K562 (cell line): ENCODE data around the gene ATF6B. TPM values are rescaled to one million over a fixed set of nuclear protein-coding genes. Genes with fewer than 3 reads are reported as not detected.
A peak's percentile ranks its signal among the peaks of the same experiment; 100 is the strongest.

Experiments used
- ARID1B ChIP-seq: fragments of 450-650 bp; IDR thresholded peaks from 2 replicates; pipeline ENCODE4 v1.6.1; 2016; ENCODE audit warnings: antibody characterized with exemption, mild to moderate bottlenecking, inconsistent platforms
- FOXK1 ChIP-seq: sonication (generic); formaldehyde crosslinking; IDR thresholded peaks from 2 replicates; pipeline ENCODE4 v1.8.0; 2022; ENCODE audit warnings: missing genetic modification reagents, mild to moderate bottlenecking, borderline replicate concordance
- NFE2L1 ChIP-seq: fragments of 450-650 bp; IDR thresholded peaks from 2 replicates; pipeline ENCODE4 v1.6.1; 2016; ENCODE audit warnings: missing genetic modification characterization, low read depth, mild to moderate bottlenecking, missing compliant biosample characterization, moderate library complexity, borderline replicate concordance
- NR4A1 ChIP-seq, 2 experiments: fragments of 250-450 bp in 1 of 2; fragments of 450-650 bp in 1 of 2; sonication (Bioruptor Pico) in 1 of 2; IDR thresholded peaks; 2 replicates each; pipeline versions ENCODE4 v1.4.0 to v1.6.1; 2016 to 2020; ENCODE audit warnings: mild to moderate bottlenecking in 2 of 2, missing compliant biosample characterization in 1 of 2, missing genetic modification characterization in 1 of 2, moderate library complexity in 1 of 2
- POLR2G ChIP-seq: fragments of 200-400 bp; formaldehyde crosslinking; IDR thresholded peaks from 2 replicates; pipeline ENCODE4 v1.6.1; 2017; ENCODE audit warnings: low read depth, mild to moderate bottlenecking, antibody characterized with exemption, low read length, moderate library complexity
- PRMT5 ChIP-seq: sonication (generic); formaldehyde crosslinking; IDR thresholded peaks from 2 replicates; pipeline ENCODE4 v1.5.0; 2020; ENCODE audit warnings: missing genetic modification reagents
- RAD21 ChIP-seq, 2 experiments: fragments of 250-450 bp in 1 of 2; fragments of 450-650 bp in 1 of 2; sonication (Bioruptor Pico) in 1 of 2; formaldehyde crosslinking in 1 of 2; IDR thresholded peaks in 1 of 2; conservative IDR thresholded peaks in 1 of 2; 2 replicates each; pipeline versions ENCODE4 v1.4.0 to v1.8.0; 2020 to 2022; ENCODE audit warnings: mild to moderate bottlenecking in 2 of 2, moderate library complexity in 1 of 2
- SMARCB1 ChIP-seq: IDR thresholded peaks from 2 replicates; pipeline ENCODE4 v1.6.1; 2011; ENCODE audit warnings: improper control_type of control experiment, low read depth; ENCODE audit not compliant: insufficient read length
- THRAP3 ChIP-seq: fragments of 450-650 bp; IDR thresholded peaks from 2 replicates; pipeline ENCODE4 v1.6.1; 2016; ENCODE audit warnings: mild to moderate bottlenecking, inconsistent platforms, borderline replicate concordance
- USF1 ChIP-seq: sonication (generic); formaldehyde crosslinking; IDR thresholded peaks from 2 replicates; pipeline ENCODE4 v1.9.0; 2022; ENCODE audit warnings: mild to moderate bottlenecking, missing genetic modification reagents
- YBX1 ChIP-seq: fragments of 450-650 bp; IDR thresholded peaks from 2 replicates; pipeline ENCODE4 v1.7.1; 2016; ENCODE audit warnings: mild to moderate bottlenecking
- ZBTB1 ChIP-seq: sonication (generic); formaldehyde crosslinking; IDR thresholded peaks from 2 replicates; pipeline ENCODE4 v1.8.1; 2023; ENCODE audit warnings: missing genetic modification reagents, low read depth, mild to moderate bottlenecking, borderline replicate concordance
- ZNF174 ChIP-seq: fragments of 250-450 bp; sonication (Bioruptor Pico); IDR thresholded peaks from 2 replicates; pipeline ENCODE4 v1.4.0; 2020; ENCODE audit warnings: mild to moderate bottlenecking
- ZNF395 ChIP-seq: fragments of 200-800 bp; sonication (Bioruptor generic); IDR thresholded peaks from 2 replicates; pipeline ENCODE4 v1.6.1; 2017; ENCODE audit warnings: missing genetic modification characterization, missing compliant biosample characterization
- ZNF431 ChIP-seq: sonication (generic); formaldehyde crosslinking; IDR thresholded peaks from 2 replicates; pipeline ENCODE4 v1.8.0; 2022; ENCODE audit warnings: mild to moderate bottlenecking, missing genetic modification reagents
- ZNF76 ChIP-seq: fragments of 250-450 bp; sonication (Bioruptor Pico); IDR thresholded peaks from 2 replicates; pipeline ENCODE4 v1.4.0; 2020; ENCODE audit warnings: mild to moderate bottlenecking, moderate library complexity, borderline replicate concordance
- polyA plus RNA-seq, 8 experiments: library from polyadenylated mRNA; depleted of rRNA in 4 of 8; stranded (reverse) in 5 of 8; unstranded in 3 of 8; fragments of >200 nt; fragmentation: Nextera tagmentation in 2 of 8; fragmentation: Illumina TruSeq in 1 of 8; extraction: Ambion mirVana in 2 of 8; extraction: Trizol in 1 of 8; gene quantifications; 2 replicates each; pipeline versions ENCODE4 v1.2.1 to v1.2.3, GENCODE V29; 2011 to 2014; ENCODE audit warnings: inconsistent platforms in 1 of 8, missing spikeins in 1 of 8
- total RNA-seq, 7 experiments: library from RNA; depleted of rRNA in 6 of 7; stranded (reverse); fragments of >200 nt in 6 of 7; fragmentation: Illumina TruSeq in 2 of 7; extraction: Trizol in 2 of 7; gene quantifications; 2 replicates each; pipeline versions ENCODE4 v1.2.1 to v1.2.3, GENCODE V29; 2011 to 2021; ENCODE audit warnings: low replicate concordance in 1 of 7
- TF ChIP-seq, protein P1 (sequence below): sonication (generic); formaldehyde crosslinking; IDR thresholded peaks from 2 replicates; pipeline ENCODE4 v1.8.1; 2023; ENCODE audit warnings: mild to moderate bottlenecking, missing genetic modification reagents
- TF ChIP-seq, protein P2 (sequence below): sonication (generic); formaldehyde crosslinking; IDR thresholded peaks from 2 replicates; pipeline ENCODE4 v1.8.1; 2022; ENCODE audit warnings: missing genetic modification reagents
- TF ChIP-seq, protein P3 (sequence below): sonication (generic); formaldehyde crosslinking; IDR thresholded peaks from 2 replicates; pipeline ENCODE4 v1.8.0; 2022; ENCODE audit warnings: mild to moderate bottlenecking, missing genetic modification reagents

Gene ATF6B
- total and polyA plus RNA-seq, 9 of the 15 experiments (the other 6 are each of a cell fraction or from before 2014, with no cell fraction given) = 20.7 to 131 (median 31.7) TPM

- TF ChIP-seq, protein P1, sequence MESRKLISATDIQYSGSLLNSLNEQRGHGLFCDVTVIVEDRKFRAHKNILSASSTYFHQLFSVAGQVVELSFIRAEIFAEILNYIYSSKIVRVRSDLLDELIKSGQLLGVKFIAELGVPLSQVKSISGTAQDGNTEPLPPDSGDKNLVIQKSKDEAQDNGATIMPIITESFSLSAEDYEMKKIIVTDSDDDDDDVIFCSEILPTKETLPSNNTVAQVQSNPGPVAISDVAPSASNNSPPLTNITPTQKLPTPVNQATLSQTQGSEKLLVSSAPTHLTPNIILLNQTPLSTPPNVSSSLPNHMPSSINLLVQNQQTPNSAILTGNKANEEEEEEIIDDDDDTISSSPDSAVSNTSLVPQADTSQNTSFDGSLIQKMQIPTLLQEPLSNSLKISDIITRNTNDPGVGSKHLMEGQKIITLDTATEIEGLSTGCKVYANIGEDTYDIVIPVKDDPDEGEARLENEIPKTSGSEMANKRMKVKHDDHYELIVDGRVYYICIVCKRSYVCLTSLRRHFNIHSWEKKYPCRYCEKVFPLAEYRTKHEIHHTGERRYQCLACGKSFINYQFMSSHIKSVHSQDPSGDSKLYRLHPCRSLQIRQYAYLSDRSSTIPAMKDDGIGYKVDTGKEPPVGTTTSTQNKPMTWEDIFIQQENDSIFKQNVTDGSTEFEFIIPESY (CRISPR knock-in tag) = peak; percentile 98
- TF ChIP-seq, protein P2, sequence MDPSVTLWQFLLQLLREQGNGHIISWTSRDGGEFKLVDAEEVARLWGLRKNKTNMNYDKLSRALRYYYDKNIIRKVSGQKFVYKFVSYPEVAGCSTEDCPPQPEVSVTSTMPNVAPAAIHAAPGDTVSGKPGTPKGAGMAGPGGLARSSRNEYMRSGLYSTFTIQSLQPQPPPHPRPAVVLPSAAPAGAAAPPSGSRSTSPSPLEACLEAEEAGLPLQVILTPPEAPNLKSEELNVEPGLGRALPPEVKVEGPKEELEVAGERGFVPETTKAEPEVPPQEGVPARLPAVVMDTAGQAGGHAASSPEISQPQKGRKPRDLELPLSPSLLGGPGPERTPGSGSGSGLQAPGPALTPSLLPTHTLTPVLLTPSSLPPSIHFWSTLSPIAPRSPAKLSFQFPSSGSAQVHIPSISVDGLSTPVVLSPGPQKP (CRISPR knock-in tag) = no peak
- TF ChIP-seq SMARCB1 (no peak), YBX1 (no peak), POLR2G (no peak), NFE2L1 (no peak), ZNF395 (CRISPR knock-in tag) (no peak; the same call in 1 of the 2 replicates), RAD21 (CRISPR knock-in tag; conservative IDR thresholded peaks at IDR 0.05 in 1 of 2, IDR thresholded peaks at IDR 0.05 in 1 of 2) (no peak), USF1 (no peak), FOXK1 (CRISPR knock-in tag) (no peak), ZNF174 (CRISPR knock-in tag) (no peak), PRMT5 (CRISPR knock-in tag) (no peak), NR4A1 (CRISPR knock-in tag; IDR thresholded peaks at IDR 0.05) (no peak), NR4A1 (tag; IDR thresholded peaks at IDR 0.05) (no peak), THRAP3 (no peak), ZNF76 (CRISPR knock-in tag) (no peak), ZBTB1 (CRISPR knock-in tag) (peak; percentile 97), ARID1B (peak; percentile 37; the same call in 1 of the 2 replicates), ZNF431 (CRISPR knock-in tag) (no peak)
- TF ChIP-seq, protein P3, sequence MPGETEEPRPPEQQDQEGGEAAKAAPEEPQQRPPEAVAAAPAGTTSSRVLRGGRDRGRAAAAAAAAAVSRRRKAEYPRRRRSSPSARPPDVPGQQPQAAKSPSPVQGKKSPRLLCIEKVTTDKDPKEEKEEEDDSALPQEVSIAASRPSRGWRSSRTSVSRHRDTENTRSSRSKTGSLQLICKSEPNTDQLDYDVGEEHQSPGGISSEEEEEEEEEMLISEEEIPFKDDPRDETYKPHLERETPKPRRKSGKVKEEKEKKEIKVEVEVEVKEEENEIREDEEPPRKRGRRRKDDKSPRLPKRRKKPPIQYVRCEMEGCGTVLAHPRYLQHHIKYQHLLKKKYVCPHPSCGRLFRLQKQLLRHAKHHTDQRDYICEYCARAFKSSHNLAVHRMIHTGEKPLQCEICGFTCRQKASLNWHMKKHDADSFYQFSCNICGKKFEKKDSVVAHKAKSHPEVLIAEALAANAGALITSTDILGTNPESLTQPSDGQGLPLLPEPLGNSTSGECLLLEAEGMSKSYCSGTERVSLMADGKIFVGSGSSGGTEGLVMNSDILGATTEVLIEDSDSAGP (CRISPR knock-in tag) = no peak
These were observed 41.1 kb downstream of the ATF6B start (continued) for GRCh38 chr6:32086661-32087573.
